DND-41 (cell line): ENCODE measurements around the gene OR10R2.

Experiments
- EZH2 ChIP-seq: IDR thresholded peaks from 3 replicates; pipeline ENCODE4 v1.6.1; 2012; ENCODE audit warnings: borderline replicate concordance, low read depth, mild to moderate bottlenecking, moderate library complexity, low read length, inconsistent platforms; ENCODE audit not compliant: severe bottlenecking
- TF ChIP-seq, protein P1 (sequence below): IDR thresholded peaks from 2 replicates; pipeline ENCODE4 v1.5.1; 2012; ENCODE audit warnings: borderline replicate concordance, low read length, moderate library complexity, mild to moderate bottlenecking; ENCODE audit not compliant: poor library complexity, severe bottlenecking; ENCODE audit errors: extremely low read depth

DNA sequence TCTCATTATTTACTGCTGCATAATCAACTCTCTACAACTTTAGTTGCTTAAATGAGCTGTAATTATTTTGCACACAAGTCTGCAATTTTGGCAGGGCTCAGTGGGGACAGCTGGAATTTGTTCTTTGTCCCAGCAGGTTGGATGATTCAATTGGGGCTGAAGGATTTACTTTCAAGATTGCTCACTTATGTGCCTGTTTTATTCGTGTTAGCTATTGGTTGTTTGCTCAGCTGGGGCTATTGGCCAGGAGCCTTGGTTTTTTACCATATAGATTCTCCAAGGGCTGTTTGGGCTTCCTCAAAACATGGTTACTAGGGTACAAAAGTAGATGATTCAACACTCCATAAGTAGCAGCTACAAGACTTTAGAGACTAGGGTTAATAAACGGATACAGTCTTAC lies 13.4 kb downstream of the OR10R2 start:
- TF ChIP-seq, protein P1, sequence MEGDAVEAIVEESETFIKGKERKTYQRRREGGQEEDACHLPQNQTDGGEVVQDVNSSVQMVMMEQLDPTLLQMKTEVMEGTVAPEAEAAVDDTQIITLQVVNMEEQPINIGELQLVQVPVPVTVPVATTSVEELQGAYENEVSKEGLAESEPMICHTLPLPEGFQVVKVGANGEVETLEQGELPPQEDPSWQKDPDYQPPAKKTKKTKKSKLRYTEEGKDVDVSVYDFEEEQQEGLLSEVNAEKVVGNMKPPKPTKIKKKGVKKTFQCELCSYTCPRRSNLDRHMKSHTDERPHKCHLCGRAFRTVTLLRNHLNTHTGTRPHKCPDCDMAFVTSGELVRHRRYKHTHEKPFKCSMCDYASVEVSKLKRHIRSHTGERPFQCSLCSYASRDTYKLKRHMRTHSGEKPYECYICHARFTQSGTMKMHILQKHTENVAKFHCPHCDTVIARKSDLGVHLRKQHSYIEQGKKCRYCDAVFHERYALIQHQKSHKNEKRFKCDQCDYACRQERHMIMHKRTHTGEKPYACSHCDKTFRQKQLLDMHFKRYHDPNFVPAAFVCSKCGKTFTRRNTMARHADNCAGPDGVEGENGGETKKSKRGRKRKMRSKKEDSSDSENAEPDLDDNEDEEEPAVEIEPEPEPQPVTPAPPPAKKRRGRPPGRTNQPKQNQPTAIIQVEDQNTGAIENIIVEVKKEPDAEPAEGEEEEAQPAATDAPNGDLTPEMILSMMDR: no peak
- TF ChIP-seq EZH2: no peak
